ENCODE results near the gene ADAM11. TPM values are rescaled to one million over a fixed set of nuclear protein-coding genes. Genes with fewer than 3 reads are reported as not detected.

The ADAM11 gene
- total and polyA plus RNA-seq, 9 of the 15 experiments (the other 6 are each of a cell fraction or from before 2014, with no cell fraction given): 0.01 to 0.31 (median 0.14) TPM; not detected in 2

- TF ChIP-seq CREB3 (tag; conservative IDR thresholded peaks at IDR 0.05; ENCODE audit: low read depth) (peak; percentile 84; the same call in 1 of the 2 replicates), MTA3 (IDR thresholded peaks at IDR 0.05; ENCODE audit: borderline replicate concordance) (peak; percentile 89; the same call in 1 of the 2 replicates), ZNF347 (CRISPR knock-in tag; IDR thresholded peaks at IDR 0.05; ENCODE audit: low read depth) (no peak), PML (IDR thresholded peaks at IDR 0.05; ENCODE audit: low read length) (0 out of 2 replicates have a peak, but pooled peaks have one; percentile 0), HDAC1 (IDR thresholded peaks at IDR 0.05) (peak in 1 of 2 experiments; percentile 38; a peak in 1 of 4 replicates), CC2D1A (IDR thresholded peaks at IDR 0.05) (peak; percentile 62), TOE1 (IDR thresholded peaks at IDR 0.05; ENCODE audit: borderline replicate concordance) (peak; percentile 56; the same call in 1 of the 2 replicates), TOE1 (CRISPR knock-in tag; IDR thresholded peaks at IDR 0.05; ENCODE audit: borderline replicate concordance, low read depth) (no peak), ESRRA (IDR thresholded peaks at IDR 0.05; ENCODE audit: borderline replicate concordance, low read depth) (peak; percentile 87), E2F8 (IDR thresholded peaks at IDR 0.05; ENCODE audit: low read depth, partially characterized antibody) (peak; percentile 60), SIN3B (IDR thresholded peaks at IDR 0.05; ENCODE audit: low read depth) (peak; percentile 65; the same call in 1 of the 2 replicates), FOSL1 (tag; conservative IDR thresholded peaks at IDR 0.05) (peak; percentile 92), TCF7 (IDR thresholded peaks at IDR 0.05; ENCODE audit: borderline replicate concordance) (no peak), RAD21 (CRISPR knock-in tag; conservative IDR thresholded peaks at IDR 0.05 in 1 of 2, IDR thresholded peaks at IDR 0.05 in 1 of 2) (peak; percentile 68 to 83), ZFP36 (IDR thresholded peaks at IDR 0.05; ENCODE audit: low read depth, low read length, partially characterized antibody) (peak; percentile 31), CTBP1 (IDR thresholded peaks at IDR 0.05; ENCODE audit: borderline replicate concordance) (peak; percentile 97), GATA2 (CRISPR knock-in tag; IDR thresholded peaks at IDR 0.05) (peak; percentile 96)
- TF ChIP-seq, protein P1, sequence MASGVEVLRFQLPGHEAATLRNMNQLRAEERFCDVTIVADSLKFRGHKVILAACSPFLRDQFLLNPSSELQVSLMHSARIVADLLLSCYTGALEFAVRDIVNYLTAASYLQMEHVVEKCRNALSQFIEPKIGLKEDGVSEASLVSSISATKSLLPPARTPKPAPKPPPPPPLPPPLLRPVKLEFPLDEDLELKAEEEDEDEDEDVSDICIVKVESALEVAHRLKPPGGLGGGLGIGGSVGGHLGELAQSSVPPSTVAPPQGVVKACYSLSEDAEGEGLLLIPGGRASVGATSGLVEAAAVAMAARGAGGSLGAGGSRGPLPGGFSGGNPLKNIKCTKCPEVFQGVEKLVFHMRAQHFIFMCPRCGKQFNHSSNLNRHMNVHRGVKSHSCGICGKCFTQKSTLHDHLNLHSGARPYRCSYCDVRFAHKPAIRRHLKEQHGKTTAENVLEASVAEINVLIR (CRISPR knock-in tag; IDR thresholded peaks at IDR 0.05): peak; percentile 67; the same call in 1 of the 2 replicates
- TF ChIP-seq, protein P2, sequence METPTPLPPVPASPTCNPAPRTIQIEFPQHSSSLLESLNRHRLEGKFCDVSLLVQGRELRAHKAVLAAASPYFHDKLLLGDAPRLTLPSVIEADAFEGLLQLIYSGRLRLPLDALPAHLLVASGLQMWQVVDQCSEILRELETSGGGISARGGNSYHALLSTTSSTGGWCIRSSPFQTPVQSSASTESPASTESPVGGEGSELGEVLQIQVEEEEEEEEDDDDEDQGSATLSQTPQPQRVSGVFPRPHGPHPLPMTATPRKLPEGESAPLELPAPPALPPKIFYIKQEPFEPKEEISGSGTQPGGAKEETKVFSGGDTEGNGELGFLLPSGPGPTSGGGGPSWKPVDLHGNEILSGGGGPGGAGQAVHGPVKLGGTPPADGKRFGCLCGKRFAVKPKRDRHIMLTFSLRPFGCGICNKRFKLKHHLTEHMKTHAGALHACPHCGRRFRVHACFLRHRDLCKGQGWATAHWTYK (CRISPR knock-in tag; IDR thresholded peaks at IDR 0.05): no peak
These were observed 20.6 kb downstream of the ADAM11 start (continued) for GRCh38 chr17:44779211-44780025.
